DND-41 (cell line): ENCODE results near the gene ATXN7L1.

Source experiments
- ATAC-seq: fragments of 200-7000 bp; cut with Tn5 transposase; 3 replicates; pipeline ENCODE4 v1.9.1; 2021; ENCODE audit warnings: low read depth; ENCODE audit not compliant: insufficient read depth
- DNase-seq: peaks from one replicate; pipeline ENCODE4 v3.0.0-alpha.2; 2020
- H2AFZ ChIP-seq: 2 replicates; pipeline ENCODE4 v1.6.0; 2012; ENCODE audit warnings: low read depth, low read length
- H3K27ac ChIP-seq: 2 replicates; pipeline ENCODE4 v1.5.1; 2012; ENCODE audit warnings: low read length, inconsistent platforms
- H3K27me3 ChIP-seq: fragments of 200-600 bp; sonication (generic); 2 replicates; pipeline ENCODE4 v1.6.0; 2012; ENCODE audit warnings: low read length, mild to moderate bottlenecking, inconsistent platforms; ENCODE audit not compliant: insufficient read depth, poor library complexity
- H3K36me3 ChIP-seq: 2 replicates; pipeline ENCODE4 v1.5.1; 2012; ENCODE audit warnings: low read length, inconsistent platforms; ENCODE audit not compliant: insufficient read depth
- H3K4me1 ChIP-seq: 2 replicates; pipeline ENCODE4 v1.5.1; 2012; ENCODE audit warnings: mild to moderate bottlenecking, low read length; ENCODE audit not compliant: insufficient read depth
- H3K4me2 ChIP-seq: 2 replicates; pipeline ENCODE4 v1.6.0; 2012; ENCODE audit warnings: mild to moderate bottlenecking, moderate library complexity, low read length, inconsistent platforms; ENCODE audit not compliant: insufficient read depth
- H3K4me3 ChIP-seq, 2 experiments: fragments of 200-600 bp in 1 of 2; shearing (Covaris generic) in 1 of 2; 2 replicates each; pipeline ENCODE4 v1.5.1; 2012 to 2016; ENCODE audit warnings: inconsistent platforms in 2 of 2, low read length in 2 of 2, mild to moderate bottlenecking in 2 of 2, low read depth in 1 of 2, moderate library complexity in 1 of 2
- H3K79me2 ChIP-seq: 2 replicates; pipeline ENCODE4 v1.6.0; 2012; ENCODE audit warnings: low read length, inconsistent platforms; ENCODE audit not compliant: insufficient read depth
- H3K9ac ChIP-seq: 2 replicates; pipeline ENCODE4 v1.6.0; 2012; ENCODE audit warnings: low read depth, mild to moderate bottlenecking, inconsistent platforms, low read length, moderate library complexity
- H3K9me3 ChIP-seq: 2 replicates; pipeline ENCODE4 v1.5.1; 2012; ENCODE audit warnings: low read length, moderate library complexity, mild to moderate bottlenecking, inconsistent platforms; ENCODE audit not compliant: insufficient read depth, severe bottlenecking
- H4K20me1 ChIP-seq: 2 replicates; pipeline ENCODE4 v1.6.0; 2012; ENCODE audit warnings: low read length; ENCODE audit not compliant: insufficient read depth
- CTCF ChIP-seq: IDR thresholded peaks from 2 replicates; pipeline ENCODE4 v1.5.1; 2012; ENCODE audit warnings: borderline replicate concordance, low read length, moderate library complexity, mild to moderate bottlenecking; ENCODE audit not compliant: poor library complexity, severe bottlenecking; ENCODE audit errors: extremely low read depth
- EZH2 ChIP-seq: IDR thresholded peaks from 3 replicates; pipeline ENCODE4 v1.6.1; 2012; ENCODE audit warnings: borderline replicate concordance, low read depth, mild to moderate bottlenecking, moderate library complexity, low read length, inconsistent platforms; ENCODE audit not compliant: severe bottlenecking

Gene ATXN7L1

GRCh38 chr7:105815576-105815975, 60.8 kb downstream of the ATXN7L1 start:
- no peak for TF ChIP-seq CTCF
- no peak for TF ChIP-seq EZH2
- Histone ChIP-seq H3K79me2 (no peaks in the 10 kb centered on the region), H3K9me3 (no peaks in the 10 kb centered on the region), H3K4me1 (no peaks in the 10 kb centered on the region), H4K20me1 (no peaks in the 10 kb centered on the region), H3K4me3 (no peak overlapping the region), H3K36me3 (no peaks in the 10 kb centered on the region), H3K27ac (no peak overlapping the region), H3K9ac (no peak overlapping the region), H3K4me2 (no peak overlapping the region), H2AFZ (no peak overlapping the region), H3K27me3 (no peaks in the 10 kb centered on the region)
- DNase-seq (no peak), ATAC-seq (no peak)

GRCh38 chr7:105814481-105814880, 61.9 kb downstream of the ATXN7L1 start:
- H3K4me1 ChIP-seq = no peaks in the 10 kb centered on the region
- ATAC-seq (no peak), DNase-seq (no peak)
- H3K9ac ChIP-seq = no peak overlapping the region
- no peak overlapping the region for H3K4me3 ChIP-seq
- H3K36me3 ChIP-seq = no peaks in the 10 kb centered on the region
- no peak overlapping the region for H2AFZ ChIP-seq
- H4K20me1 ChIP-seq = no peaks in the 10 kb centered on the region
- no peak overlapping the region for H3K27ac ChIP-seq
- no peak for TF ChIP-seq CTCF
- TF ChIP-seq EZH2 = no peak
- no peaks in the 10 kb centered on the region for H3K79me2 ChIP-seq
- H3K9me3 ChIP-seq = no peaks in the 10 kb centered on the region
- H3K27me3 ChIP-seq = no peaks in the 10 kb centered on the region
- H3K4me2 ChIP-seq = no peak overlapping the region

GRCh38 chr7:105811189-105811847, 65.1 kb downstream of the ATXN7L1 start:
- no peaks in the 10 kb centered on the region for H3K9me3 ChIP-seq
- H3K27me3 ChIP-seq = no peaks in the 10 kb centered on the region
- no peak overlapping the region for H3K27ac ChIP-seq
- H3K9ac ChIP-seq = no peak overlapping the region
- DNase-seq (no peak), ATAC-seq (no peak)
- no peak overlapping the region for H3K4me2 ChIP-seq
- no peaks in the 10 kb centered on the region for H3K79me2 ChIP-seq
- no peaks in the 10 kb centered on the region for H4K20me1 ChIP-seq
- H3K36me3 ChIP-seq = no peaks in the 10 kb centered on the region
- TF ChIP-seq EZH2 (no peak), CTCF (no peak)
- H2AFZ ChIP-seq = no peak overlapping the region
- no peak overlapping the region for H3K4me3 ChIP-seq
- H3K4me1 ChIP-seq = no peaks in the 10 kb centered on the region
